ENCODE measurements around the gene PLCE1.

PLCE1 gene

DNA sequence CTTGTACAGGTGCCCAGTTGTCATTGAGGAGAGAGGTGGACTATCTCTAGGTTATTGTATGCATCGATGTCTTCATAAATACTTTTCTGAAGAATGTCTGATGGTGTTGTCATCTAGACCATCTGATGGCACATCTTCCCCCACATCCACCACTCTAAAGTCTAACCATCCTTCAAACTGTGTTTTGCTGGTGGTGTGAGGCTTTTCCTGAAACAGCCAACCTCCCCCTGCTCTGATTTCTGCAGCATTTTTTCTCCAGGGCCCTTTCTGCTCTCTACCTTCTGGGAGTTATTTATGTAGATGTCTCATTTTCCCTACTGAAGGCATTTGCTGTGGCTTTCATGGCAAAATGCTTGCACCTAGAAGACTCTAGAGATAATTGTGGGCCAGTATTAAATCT, 1.5 kb downstream of the PLCE1 start:
- DNase-seq, result no peak

DNA sequence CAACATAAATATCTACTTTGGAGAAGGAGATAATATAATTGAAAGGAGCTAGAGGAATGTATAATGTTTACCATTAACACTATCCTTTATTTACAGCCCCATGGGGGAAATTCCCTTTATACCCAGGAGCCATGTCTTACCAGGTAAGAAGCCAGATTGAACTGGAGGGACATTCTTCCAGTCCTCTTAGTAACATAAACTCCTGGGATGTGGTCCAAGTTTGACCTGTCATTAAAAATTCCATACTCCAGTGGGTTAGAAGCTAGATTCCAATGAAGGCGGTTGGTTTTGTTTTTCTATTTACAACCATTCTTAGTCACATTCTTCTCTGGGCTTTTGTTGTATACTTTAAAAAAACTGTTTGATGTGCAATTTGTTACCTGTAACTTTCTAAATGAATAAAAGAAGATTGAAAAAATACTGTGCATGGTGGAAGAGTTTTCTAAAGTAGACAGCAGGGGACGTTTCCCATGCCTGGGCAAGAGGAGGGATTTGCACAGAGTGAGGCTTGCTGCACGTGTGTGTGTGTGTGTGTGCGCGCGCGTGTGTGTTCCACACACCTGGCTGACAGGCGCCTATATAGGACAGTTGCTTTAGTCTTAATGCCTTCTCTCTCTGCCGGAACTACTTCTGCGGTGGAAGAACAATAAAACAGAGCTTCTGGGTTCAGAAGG, 2.0 kb downstream of the PLCE1 start:
- DNase-seq, result no peak

DNA sequence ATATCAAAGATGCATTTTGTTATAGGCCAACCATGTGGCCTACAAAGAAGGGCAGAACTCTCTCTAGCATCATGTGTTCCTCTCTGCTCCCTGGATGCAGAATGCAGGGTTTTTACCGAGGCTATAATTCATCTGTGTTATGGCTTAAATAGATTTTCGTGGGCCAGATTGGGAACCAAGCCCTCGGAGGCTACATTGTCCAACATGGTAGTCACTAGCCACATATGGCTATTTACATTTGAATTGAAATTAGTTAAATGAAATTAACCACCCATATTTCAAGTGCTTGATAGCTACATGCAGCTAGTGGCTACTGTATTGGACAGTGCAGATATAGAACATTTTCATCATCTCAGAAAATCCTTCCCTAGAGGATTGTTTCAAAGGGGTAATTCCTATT, 2.8 kb downstream of the PLCE1 start:
- DNase-seq, result no peak

DNA sequence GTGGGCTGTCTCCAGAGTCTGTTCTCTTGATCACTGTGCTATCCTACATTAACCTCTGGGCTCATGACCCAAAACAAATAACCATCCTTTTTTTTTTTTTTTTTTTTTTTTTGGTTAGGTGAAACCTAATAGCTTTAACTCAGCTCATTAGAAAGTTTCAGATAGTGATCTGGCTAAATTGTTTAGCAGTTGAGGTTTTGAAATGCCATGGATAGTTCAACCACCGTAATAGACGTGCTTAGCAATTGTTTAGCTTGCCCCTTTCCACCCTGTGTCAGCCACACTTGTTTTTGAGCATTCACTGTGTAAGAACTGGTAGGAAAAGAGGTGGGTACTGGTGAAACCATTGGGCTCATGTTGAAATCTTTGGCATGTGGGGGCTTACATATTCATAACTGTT, 3.8 kb downstream of the PLCE1 start:
- no peak for DNase-seq

DNA sequence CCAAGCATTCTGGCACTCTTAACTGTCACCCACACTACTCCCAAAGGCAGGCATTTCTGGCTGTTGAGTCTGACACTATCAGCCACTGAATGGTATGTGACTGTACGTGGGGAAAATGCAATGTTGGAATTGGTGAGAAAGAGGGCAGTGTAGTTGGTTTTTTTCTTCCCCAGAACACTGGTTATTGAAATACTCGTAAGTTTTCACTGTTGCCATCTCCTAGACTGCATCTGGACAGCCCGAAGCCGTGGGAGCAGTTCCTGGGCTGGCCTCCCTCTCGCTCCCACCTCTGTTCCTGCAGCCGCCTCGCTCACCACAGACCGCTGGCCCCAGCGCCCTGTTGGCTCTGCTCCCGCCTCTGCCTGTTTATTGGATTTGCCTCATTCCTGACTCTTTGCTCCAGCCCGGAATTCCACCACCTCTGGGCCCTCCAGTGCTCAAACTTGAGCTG, 5.7 kb downstream of the PLCE1 start:
- DNase-seq, result no peak

DNA sequence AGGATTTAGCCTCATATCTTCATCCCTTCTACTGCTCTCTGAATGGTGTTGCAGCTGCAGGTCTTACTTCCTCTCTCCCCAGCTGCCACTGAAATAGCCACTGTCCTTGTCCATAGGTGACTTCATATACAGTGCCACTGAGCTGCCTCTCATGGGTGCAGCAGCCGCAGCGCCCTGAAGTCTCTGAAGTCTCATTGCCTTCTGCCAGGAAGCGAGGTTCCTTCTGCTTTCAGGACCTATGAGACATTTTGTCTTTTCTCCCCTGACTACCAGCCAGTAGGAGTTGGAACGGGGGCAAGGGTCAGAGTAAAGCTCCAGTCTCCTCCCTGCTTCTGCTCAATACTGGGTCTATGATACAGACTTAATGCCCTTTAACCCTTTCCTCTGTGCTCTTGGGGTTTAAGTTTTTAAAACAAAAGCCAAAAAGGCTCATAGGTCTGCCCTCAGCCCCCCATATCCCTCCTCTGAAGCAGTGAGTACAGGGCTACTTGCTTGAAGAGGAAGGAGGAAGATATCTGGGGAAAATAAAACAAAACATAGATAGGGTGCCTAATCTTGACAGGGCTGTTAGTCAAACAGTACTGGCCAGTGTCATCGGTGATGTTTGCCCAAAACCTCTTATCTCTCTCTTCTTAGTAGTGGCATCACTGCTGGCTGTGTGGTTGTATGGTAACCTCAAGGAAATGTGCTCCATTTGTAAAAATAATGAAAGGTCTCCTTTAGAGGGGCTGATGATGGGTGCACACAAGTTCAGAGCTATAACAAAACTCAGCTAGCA, 7.1 kb downstream of the PLCE1 start:
- DNase-seq, result no peak

DNA sequence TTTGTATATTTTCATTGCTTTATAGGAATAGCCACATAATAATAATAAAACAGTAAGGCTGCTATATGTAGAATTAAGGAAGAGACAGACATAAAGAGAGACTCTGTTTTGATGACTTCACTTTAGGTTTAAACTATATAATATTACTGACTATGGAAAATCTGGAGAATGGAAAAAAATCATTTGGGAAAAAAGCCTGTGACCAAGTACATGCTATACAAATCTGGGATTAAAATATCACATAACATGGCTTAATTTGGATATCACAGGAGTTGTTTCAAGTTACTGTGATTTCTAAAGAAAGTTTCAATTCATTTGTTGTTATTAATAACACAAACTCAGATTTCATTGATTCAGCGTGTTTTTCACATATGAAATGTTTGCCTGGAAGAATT, 7.7 kb downstream of the PLCE1 start:
- no peak for DNase-seq

DNA sequence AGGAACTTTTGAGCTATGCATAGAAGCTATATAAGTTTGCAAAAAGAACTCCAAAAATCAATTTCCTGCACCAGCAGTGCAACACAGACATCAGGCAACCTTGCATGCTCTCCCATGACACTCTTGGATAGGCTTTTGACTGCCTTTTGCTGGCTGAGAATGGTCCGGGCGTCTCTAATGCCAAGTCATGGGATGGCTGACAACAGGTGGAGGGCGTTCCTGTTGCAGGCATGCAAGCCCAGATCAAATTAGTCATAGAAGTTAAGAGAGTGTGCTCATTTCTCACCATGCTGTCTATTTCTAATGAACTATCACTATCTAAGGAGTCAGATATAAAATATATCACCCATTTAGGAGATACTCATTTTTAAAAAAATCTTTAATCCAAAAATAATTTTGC, 8.4 kb downstream of the PLCE1 start:
- DNase-seq, result no peak

DNA sequence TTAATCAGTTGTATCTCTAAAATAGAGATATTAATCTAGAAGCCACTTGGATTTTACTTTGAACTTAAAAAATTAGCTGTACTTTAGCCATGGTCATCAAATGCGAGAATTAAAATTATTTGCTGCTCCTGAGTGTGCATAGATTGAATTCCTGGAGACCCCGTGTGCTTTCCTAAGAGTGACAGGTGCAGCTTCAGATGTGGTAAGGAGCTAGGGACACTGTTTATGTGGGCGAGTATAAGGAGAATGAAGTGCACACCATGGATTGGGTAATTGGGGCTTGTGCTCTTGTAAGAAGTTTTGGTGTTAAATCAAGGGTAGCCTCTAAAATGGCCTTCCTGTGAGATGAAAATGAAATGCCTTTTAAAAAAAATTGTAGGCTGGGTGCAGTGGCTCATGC, 9.8 kb downstream of the PLCE1 start:
- DNase-seq, result no peak

DNA sequence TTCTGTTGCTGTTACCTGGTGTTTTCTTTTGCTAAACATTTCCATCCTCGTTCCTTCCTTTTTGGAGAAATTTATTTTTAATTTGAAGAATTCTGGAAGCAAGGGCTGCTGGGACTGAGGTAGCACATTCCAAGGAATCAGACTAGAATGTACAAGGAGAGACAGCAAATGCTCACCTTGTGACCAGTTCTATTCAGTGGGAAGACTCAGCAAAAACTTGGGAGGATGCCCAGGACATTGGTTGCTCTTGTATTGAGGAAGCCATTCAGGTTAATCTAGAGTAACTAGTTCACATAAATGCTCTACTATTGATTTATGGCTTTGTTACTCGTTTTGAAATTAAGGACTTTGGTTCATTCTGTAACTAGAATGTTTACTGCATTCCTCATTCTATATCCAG, 11.3 kb downstream of the PLCE1 start:
- DNase-seq, result no peak

DNA sequence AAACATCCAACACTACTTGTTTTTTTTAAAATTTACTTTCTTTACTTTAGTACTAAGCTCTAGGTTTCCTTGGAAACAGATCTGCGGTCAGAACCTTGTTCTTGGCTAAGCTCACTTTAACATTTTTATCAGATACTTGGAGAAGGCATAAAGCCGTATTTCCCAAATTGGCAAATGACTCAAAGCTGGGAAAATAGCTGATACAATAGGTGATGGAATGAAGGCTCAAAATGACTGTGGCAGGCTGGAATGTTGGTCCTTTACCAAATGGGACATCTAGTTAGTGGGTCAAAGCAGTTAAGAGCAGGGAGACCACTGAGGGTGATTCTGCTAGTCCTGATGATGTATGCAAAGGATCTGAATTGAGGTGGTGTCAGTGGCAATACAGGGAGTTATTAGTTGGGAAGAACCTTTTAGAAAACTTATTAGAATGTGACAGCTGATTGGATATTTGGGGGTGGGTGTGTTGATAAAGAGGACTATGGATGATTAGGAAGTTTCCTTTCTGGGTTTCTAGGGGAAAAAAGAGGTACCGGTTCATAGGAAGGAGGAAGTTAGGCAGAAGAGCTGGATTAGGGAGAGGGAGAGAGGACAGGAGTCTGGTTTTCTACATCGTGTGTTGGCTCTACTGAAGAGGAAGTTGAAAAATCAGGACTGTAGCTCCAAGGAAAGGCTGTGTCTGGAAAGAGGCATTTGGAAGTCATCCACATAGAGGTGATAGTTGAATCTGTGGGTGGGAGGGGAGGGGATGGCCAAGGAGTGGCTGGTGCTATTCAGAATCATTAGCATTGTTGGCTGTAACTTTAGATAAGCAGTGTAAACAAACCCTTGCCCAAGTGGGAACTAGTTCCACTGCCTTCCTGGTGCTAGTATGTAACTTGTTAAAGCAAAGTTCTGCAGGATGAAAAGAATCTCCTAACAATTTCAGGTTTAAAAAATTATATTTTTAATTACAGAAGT, 13.1 kb downstream of the PLCE1 start:
- DNase-seq, result no peak

DNA sequence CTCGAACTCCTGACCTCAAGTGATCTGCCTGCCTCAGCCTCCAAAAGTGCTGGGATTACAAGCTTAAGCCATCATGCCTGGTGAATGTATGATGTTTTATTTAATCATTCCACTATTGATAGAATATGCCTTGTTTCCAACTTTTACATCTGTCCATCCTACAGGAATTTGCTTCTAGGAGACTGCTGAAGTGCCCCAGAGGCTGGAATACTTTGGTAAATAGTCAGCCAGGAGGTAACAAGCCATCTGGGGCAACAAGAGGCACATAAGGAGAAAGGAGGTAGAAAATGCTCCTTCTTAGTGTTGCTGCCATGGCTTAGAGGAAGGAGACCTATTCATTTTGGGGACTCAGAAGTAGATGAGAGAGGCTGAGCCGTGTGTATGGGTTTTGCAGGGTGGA, 14.8 kb downstream of the PLCE1 start:
- no peak for DNase-seq

DNA sequence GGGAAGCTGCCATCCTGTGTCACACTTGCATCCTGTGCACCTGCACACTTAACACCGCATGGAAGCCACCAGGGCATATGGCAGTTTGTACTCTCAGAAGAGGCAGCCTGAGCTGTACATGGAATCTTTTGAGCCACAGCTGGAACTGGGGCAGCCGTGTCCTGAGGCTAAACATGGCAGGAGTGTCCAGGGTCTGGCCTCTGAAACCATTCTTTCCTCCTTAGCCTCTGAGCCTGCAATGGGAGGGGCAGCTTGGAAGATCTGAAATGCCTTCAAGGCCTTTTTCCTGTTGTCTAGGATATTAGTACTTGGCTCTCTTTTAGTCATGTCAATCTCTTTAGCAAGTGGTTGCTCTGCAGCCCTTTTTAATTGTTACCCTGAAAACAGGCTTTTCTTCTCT, 16.4 kb downstream of the PLCE1 start:
- no peak for DNase-seq

DNA sequence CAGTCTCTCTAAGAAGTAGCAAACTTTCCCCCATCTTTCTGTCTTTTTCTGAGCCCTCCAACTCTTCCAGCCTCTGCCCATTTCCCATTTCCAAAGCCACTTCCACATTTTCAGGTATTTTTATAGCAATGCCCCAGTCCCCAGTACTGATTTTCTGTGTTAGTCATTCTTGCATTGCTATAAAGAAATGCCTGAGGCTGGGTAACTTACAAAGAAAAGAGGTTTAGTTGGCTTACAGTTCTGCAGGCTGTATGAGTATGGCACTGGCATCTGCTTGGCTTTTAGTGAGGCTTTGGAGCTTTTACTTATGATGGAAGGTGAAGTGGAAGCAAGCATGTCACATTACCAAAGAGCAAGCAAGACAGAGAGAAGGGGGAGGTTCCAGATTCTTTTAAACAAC, 17.2 kb downstream of the PLCE1 start:
- no peak for DNase-seq

DNA sequence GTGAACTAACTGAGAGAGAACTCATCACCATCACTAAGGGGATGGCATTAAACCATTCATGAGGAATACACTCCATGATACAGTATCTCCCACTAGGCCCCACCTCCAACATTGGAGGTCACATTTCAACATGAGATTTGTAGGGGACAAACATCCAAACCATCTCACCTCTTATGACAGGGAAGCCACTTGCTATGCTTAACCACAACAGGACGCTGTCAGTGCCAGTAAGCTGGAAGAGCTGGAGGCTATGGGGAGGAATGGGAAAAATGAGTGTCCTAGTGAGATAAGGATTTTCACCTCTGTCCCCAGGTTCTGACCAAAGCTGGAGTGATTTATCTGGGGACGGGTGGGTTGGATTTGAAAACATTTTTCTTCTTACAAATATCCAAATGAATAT, 17.6 kb downstream of the PLCE1 start:
- DNase-seq, result no peak

DNA sequence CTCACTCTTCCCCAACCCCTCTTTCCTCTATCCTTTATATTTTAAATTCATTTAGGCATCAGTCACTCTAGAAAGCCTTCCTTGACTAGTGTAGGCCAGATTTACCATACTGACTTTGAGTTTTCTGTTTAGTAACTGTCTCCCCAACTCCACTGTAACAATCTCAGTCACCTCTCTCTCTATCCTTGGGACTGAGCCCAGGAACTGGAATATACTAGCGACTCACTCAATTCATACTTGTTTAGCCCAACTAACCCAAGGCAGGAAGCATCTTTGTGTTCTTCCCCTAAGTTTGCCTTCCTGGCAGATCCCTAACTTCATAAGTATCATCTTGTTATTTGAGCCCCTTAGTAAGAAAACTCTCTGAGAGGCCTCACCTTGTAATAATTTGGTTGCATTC, 19.1 kb downstream of the PLCE1 start:
- DNase-seq, result no peak

DNA sequence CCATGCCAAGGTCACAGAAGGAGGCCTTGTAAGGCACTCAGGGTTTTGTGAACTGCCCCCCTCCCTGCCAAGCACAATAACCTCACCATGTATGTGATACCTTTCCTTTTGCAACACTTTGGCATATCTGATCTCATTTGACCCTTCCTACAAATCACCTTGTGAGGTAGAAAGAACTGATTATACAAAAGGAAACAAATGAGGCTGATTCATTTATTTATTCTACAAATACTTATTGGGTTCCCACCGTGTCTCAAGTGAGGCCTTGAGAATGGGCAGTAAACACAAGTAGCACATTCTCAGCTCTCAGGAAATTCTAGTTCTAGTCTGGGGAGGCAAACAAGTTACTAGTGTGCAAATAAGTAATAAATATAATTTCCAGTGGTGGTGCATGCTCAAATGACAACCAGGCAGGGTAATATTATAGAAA, 19.6 kb downstream of the PLCE1 start:
- DNase-seq, result no peak

DNA sequence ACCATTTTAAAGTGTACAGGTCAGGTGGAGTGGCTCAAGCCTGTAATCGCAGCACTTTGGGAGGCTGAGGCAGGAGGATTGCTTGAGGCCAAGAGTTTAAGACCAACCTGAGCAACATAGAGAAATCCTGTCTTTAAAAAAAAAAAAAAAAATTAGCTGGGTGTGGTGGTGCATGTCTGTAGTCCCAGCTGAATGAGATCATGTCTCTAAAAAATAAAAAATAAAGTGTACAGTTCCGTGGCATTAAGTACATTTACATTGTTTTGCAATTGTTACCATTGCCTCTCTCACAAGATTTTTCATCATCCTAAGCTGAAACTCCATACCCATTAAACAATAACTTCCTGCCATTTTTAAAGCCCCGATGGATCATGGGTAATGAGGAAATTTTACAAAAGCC, 20.6 kb downstream of the PLCE1 start:
- no peak for DNase-seq

DNA sequence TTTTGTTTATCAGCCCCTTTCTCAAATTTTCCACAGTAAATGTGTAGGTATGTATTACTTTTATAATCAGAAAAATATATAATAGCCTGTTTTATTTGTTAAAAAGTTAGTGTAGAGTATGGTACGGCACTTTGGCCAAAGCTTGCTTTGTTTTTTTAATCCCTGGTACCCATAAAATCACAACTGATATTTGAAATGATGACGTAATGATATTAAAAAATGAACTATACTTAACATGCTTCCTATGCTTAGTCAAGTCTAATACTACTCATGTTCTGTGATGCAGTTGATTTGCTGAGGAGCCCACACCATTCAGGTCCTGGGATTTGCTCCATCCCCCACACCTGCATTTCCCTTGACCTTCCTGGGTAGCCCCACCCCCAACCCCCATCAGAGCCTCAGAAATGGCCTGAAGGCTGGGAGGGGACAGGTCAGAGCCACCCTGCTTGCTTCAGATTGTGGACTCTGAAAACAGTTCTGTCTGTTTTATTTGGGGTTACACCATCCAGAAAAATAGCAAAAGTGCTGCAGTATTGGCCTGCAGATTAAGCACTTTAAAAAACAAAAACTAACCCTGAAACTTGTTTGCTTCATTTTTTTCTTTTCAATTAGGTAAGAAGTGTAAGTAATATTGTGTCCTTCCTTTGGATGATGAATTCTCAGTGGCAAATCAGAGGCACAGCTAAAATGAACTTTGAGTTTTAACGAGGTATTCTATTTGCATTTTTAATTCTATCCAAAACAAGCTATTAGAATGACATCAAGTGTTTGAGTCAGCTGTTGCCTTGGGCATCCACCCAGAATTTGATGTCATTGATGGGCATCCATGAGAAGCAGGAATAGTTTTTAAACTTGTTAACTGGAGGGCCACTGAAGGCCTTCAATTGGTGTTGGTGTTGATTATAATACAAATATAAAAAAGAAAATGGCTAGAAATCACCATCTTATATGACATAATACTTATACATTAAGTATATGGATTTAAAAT, 23.3 kb downstream of the PLCE1 start:
- no peak for DNase-seq

DNA sequence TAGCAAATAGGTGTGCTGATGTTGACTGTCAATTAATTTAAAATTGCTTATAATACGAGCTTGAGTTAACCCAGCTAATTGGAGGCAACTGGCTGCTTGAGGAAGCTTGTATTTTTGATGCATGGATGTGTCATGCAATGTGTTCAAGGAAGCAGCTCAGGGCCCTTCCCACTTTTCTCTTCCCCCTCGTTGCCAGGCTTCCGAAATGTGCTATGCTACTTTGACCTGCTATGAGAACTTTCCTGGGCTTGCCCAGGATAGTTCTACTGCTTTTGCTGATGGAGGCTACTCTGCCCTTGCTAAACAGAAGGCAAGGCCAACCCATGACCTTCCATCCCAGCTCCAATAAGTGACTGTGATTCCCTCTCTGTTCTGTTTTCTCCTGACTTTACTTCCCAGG, 24.4 kb downstream of the PLCE1 start:
- no peak for DNase-seq

DNA sequence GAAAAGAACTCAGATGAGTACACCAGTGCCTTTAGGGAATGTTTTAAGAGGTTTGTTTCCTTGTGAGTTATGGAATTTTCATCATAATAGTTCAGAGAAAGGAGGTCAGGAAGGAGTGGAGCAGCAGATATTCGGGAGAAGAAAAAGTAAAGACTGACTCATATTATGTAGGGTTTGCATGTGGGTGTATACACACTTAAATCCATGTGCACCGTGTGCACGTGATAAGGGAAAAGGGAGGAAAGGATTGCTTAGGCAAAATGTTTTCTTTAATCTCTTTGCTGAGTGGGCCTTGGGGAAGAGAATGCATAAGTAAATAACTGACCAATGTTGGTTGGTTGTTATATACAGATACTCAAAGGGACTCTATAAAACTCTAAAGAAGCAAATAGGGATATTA, 30.2 kb downstream of the PLCE1 start:
- DNase-seq, result no peak

DNA sequence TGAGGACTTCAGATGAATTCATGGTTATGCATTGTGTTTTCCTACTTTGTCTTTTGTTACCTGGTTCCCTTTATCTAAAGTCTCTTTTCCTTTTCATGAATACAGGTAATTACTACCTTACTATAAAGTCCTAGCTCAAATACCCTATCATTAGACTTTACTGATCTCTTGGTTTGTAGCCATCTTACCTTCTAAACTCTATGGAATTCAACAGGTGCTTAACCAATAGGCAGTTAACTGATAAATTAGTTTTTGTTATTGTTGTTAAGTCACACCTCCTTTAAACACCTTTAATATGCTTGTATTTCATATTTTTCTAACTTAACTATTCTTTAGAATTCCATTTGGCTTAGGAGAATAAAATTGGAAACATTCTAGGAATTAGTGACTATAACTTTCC, 30.7 kb downstream of the PLCE1 start:
- no peak for DNase-seq

Data from effector CD4-positive, alpha-beta T cell (primary cell).